H9 (cell line): ENCODE data around the gene SNAPC2. TPM values are rescaled to one million over a fixed set of nuclear protein-coding genes. Genes with fewer than 3 reads are reported as not detected.
"Not testable (repeated sequence)": the region's sequence is repeated elsewhere in the genome, so short reads cannot be mapped to it uniquely, and the experiment has no call there.

Experiments
- DNase-seq: peaks from one replicate; pipeline ENCODE4 v3.0.0-alpha.2; 2017
- H2AFZ ChIP-seq: one replicate; pipeline ENCODE4 v1.6.1; 2013; ENCODE audit warnings: mild to moderate bottlenecking, low read length, control low read depth, moderate library complexity
- H2AK5ac ChIP-seq: 2 replicates; pipeline ENCODE4 v1.6.1; 2013; ENCODE audit warnings: low read length, control low read depth, mixed read lengths; ENCODE audit not compliant: insufficient read length
- H2BK120ac ChIP-seq: one replicate; pipeline ENCODE4 v1.6.1; 2013; ENCODE audit warnings: low read depth, mild to moderate bottlenecking, low read length, control low read depth, inconsistent platforms; ENCODE audit not compliant: poor library complexity, severe bottlenecking
- H2BK12ac ChIP-seq: 2 replicates; pipeline ENCODE4 v1.6.1; 2013; ENCODE audit warnings: low read length, control low read depth, mixed read lengths, low read depth; ENCODE audit not compliant: insufficient read length
- H2BK15ac ChIP-seq: 2 replicates; pipeline ENCODE4 v1.6.1; 2013; ENCODE audit warnings: low read depth, low read length, control low read depth
- H2BK20ac ChIP-seq: one replicate; pipeline ENCODE4 v1.6.1; 2013; ENCODE audit warnings: low read depth, mild to moderate bottlenecking, low read length, control low read depth, inconsistent platforms; ENCODE audit not compliant: poor library complexity, severe bottlenecking
- H2BK5ac ChIP-seq: 2 replicates; pipeline ENCODE4 v1.6.1; 2013; ENCODE audit warnings: low read length, control low read depth, mixed read lengths; ENCODE audit not compliant: insufficient read length
- H3K14ac ChIP-seq: 2 replicates; pipeline ENCODE4 v1.6.1; 2013; ENCODE audit warnings: low read length, control low read depth; ENCODE audit not compliant: insufficient read depth
- H3K18ac ChIP-seq: 2 replicates; pipeline ENCODE4 v1.6.1; 2013; ENCODE audit warnings: low read depth, mild to moderate bottlenecking, mixed read lengths, low read length, control low read depth; ENCODE audit not compliant: insufficient read length
- H3K23ac ChIP-seq: 2 replicates; pipeline ENCODE4 v1.6.1; 2013; ENCODE audit warnings: low read length, control low read depth, mixed read lengths, low read depth; ENCODE audit not compliant: insufficient read length
- H3K23me2 ChIP-seq: 2 replicates; pipeline ENCODE4 v1.6.1; 2013; ENCODE audit warnings: low read depth, mild to moderate bottlenecking, mixed read lengths, low read length, control low read depth; ENCODE audit not compliant: insufficient read length, poor library complexity, severe bottlenecking
- H3K27ac ChIP-seq: 2 replicates; pipeline ENCODE4 v1.5.1; 2013; ENCODE audit warnings: low read length, control low read depth, mixed read lengths, low read depth; ENCODE audit not compliant: insufficient read length
- H3K27me3 ChIP-seq: 2 replicates; pipeline ENCODE4 v1.6.1; 2013; ENCODE audit warnings: low read length, control low read depth, inconsistent platforms; ENCODE audit not compliant: insufficient read depth
- H3K4ac ChIP-seq: 2 replicates; pipeline ENCODE4 v1.6.1; 2013; ENCODE audit warnings: low read depth, mild to moderate bottlenecking, control low read depth, inconsistent platforms, low read length, moderate library complexity
- H3K4me1 ChIP-seq: 2 replicates; pipeline ENCODE4 v1.6.1; 2013; ENCODE audit warnings: low read length, control low read depth, inconsistent platforms; ENCODE audit not compliant: insufficient read depth
- H3K4me2 ChIP-seq: 2 replicates; pipeline ENCODE4 v1.6.1; 2013; ENCODE audit warnings: low read length, control low read depth, mixed read lengths; ENCODE audit not compliant: insufficient read length, insufficient read depth
- H3K56ac ChIP-seq: 2 replicates; pipeline ENCODE4 v1.6.1; 2013; ENCODE audit warnings: low read depth, mild to moderate bottlenecking, mixed read lengths, low read length, control low read depth; ENCODE audit not compliant: insufficient read length
- H3K79me1 ChIP-seq: 2 replicates; pipeline ENCODE4 v1.6.1; 2013; ENCODE audit warnings: low read depth, mild to moderate bottlenecking, moderate library complexity, low read length, control low read depth, inconsistent platforms; ENCODE audit not compliant: insufficient read depth, poor library complexity, severe bottlenecking
- H3K79me2 ChIP-seq: 2 replicates; pipeline ENCODE4 v1.6.1; 2013; ENCODE audit warnings: low read length, control low read depth, inconsistent platforms; ENCODE audit not compliant: insufficient read depth
- H3K9ac ChIP-seq: 2 replicates; pipeline ENCODE4 v1.6.1; 2013; ENCODE audit warnings: low read length, control low read depth, mixed read lengths; ENCODE audit not compliant: insufficient read length; ENCODE audit errors: extremely low read depth
- H3K9me3 ChIP-seq: one replicate; pipeline ENCODE4 v1.6.1; 2013; ENCODE audit warnings: low read depth, low read length, inconsistent platforms; ENCODE audit not compliant: control insufficient read depth
- H3T11ph ChIP-seq: one replicate; pipeline ENCODE4 v1.6.1; 2013; ENCODE audit warnings: mild to moderate bottlenecking, low read length, control low read depth, inconsistent platforms
- H4K20me1 ChIP-seq: one replicate; pipeline ENCODE4 v1.6.1; 2013; ENCODE audit not compliant: control insufficient read depth, insufficient read length, insufficient read depth
- H4K5ac ChIP-seq: 2 replicates; pipeline ENCODE4 v1.6.1; 2013; ENCODE audit warnings: low read depth, mild to moderate bottlenecking, mixed read lengths, low read length, control low read depth; ENCODE audit not compliant: insufficient read length
- H4K8ac ChIP-seq: replicated peaks from 2 replicates; pipeline ENCODE4 v1.6.1; 2013; ENCODE audit warnings: low read length, control low read depth, mixed read lengths, low read depth; ENCODE audit not compliant: insufficient read length
- H4K91ac ChIP-seq: 2 replicates; pipeline ENCODE4 v1.6.1; 2013; ENCODE audit warnings: low read depth, mild to moderate bottlenecking, moderate library complexity, mixed read lengths, low read length, control low read depth; ENCODE audit not compliant: insufficient read length
- H3K27ac Mint-ChIP-seq, 3 experiments: 2 replicates in 2 of 3; 3 replicates in 1 of 3; pipeline ENCODE4 v1.8.0; 2020 to 2021; ENCODE audit warnings: mixed read lengths in 3 of 3, mild to moderate bottlenecking in 1 of 3, moderate library complexity in 1 of 3
- H3K27me3 Mint-ChIP-seq: 2 replicates; pipeline ENCODE4 v1.8.0; 2021; ENCODE audit warnings: low read depth, mild to moderate bottlenecking, moderate library complexity, mixed read lengths
- H3K36me3 Mint-ChIP-seq, 3 experiments: 2 replicates in 2 of 3; 3 replicates in 1 of 3; pipeline ENCODE4 v1.8.0; 2020 to 2021; ENCODE audit warnings: low read depth in 3 of 3, mixed read lengths in 3 of 3; ENCODE audit not compliant: insufficient read depth in 1 of 3
- H3K4me1 Mint-ChIP-seq, 2 experiments: 2 replicates each; pipeline ENCODE4 v1.8.0; 2020; ENCODE audit warnings: mixed read lengths in 2 of 2
- H3K4me3 Mint-ChIP-seq, 2 experiments: 2 replicates in 1 of 2; 3 replicates in 1 of 2; pipeline ENCODE4 v1.8.0; 2020 to 2021; ENCODE audit warnings: mild to moderate bottlenecking in 2 of 2, mixed read lengths in 2 of 2, moderate library complexity in 1 of 2
- H3K9me3 Mint-ChIP-seq, 2 experiments: 2 replicates in 1 of 2; 3 replicates in 1 of 2; pipeline ENCODE4 v1.8.0; 2020; ENCODE audit warnings: mild to moderate bottlenecking in 2 of 2, mixed read lengths in 2 of 2, moderate library complexity in 1 of 2
- WGBS: extraction: QIAGEN DNeasy Blood & Tissue Kit; methylation state at CpG from one replicate; pipeline ENCODE4 v1.1.7; 2013; ENCODE audit warnings: missing lambda C conversion rate, low lambda C conversion rate, mixed read lengths; ENCODE audit not compliant: insufficient read length; ENCODE audit errors: extremely low coverage; 5-methylcytosine and 5-hydroxymethylcytosine counted together
- total RNA-seq: library from RNA; stranded (reverse); gene quantifications from 2 replicates; pipeline ENCODE4 v1.2.1, GENCODE V29; 2021
- TF ChIP-seq, protein P1 (sequence below): fragments of 200-600 bp; sonication (generic); conservative IDR thresholded peaks from 3 replicates; pipeline ENCODE4 v1.8.0; 2021; ENCODE audit warnings: antibody characterized with exemption, mild to moderate bottlenecking

The SNAPC2 gene
- total RNA-seq, 1 experiment from 2014 or later = 17.8 TPM

DNA sequence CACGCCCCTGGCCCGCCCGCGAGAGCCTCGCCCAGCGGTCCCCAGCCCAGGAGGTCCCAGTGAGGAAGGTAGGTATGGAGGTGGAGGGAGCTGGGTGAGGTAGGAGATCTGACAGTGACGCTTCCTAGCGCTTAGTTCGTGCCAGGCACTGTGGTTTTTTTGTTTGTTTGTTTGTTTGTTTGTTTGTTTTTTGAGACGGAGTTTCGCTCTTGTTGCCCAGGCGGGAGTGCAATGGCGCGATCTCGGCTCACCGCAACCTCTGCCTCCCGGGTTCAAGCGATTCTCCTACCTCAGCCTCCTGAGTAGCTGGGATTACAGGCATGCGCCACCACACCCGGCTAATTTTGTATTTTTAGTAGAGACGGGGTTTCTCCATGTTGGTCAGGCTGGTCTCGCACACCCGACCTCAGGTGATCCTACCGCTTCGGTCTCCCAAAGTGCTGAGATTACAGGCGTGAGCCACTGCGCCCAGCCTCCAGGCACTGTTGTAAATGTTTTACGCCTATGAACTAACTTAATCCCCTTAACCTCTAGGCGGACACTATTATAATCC lies 2.0 kb upstream of the SNAPC2 start:
- not testable (repeated sequence) for H2BK20ac ChIP-seq, H4K8ac ChIP-seq, H2BK5ac ChIP-seq, H3K18ac ChIP-seq, H3K14ac ChIP-seq, H3K27ac ChIP-seq, H2AFZ ChIP-seq, H4K20me1 ChIP-seq, H3K27ac Mint-ChIP-seq, H3K79me1 ChIP-seq, H3K56ac ChIP-seq, H3K4me1 ChIP-seq, H4K91ac ChIP-seq, H3K79me2 ChIP-seq, H3K9me3 ChIP-seq, H3T11ph ChIP-seq, H4K5ac ChIP-seq, H3K9ac ChIP-seq, H2BK12ac ChIP-seq, H2BK120ac ChIP-seq, H3K23ac ChIP-seq, H2AK5ac ChIP-seq, H2BK15ac ChIP-seq, H3K9me3 Mint-ChIP-seq, DNase-seq, H3K4ac ChIP-seq
- Mint-ChIP-seq H3K4me3 (peak overlapping the region; percentile 56 to 77), H3K27me3 (peaks cover 55% of the 10 kb centered on the region), H3K4me1 (peaks cover 20 to 27% of the 10 kb centered on the region in 2 experiments), H3K36me3 (peaks cover 7 to 10% (median 9%) of the 10 kb centered on the region in 3 experiments; a peak in 5 of 7 replicates)
- no CpG with 5 or more reads among the region's 29 CpGs for WGBS
- H3K27me3 ChIP-seq = peaks cover 16% of the 10 kb centered on the region; the same call in 1 of the 2 replicates
- peak overlapping the region; percentile 74 for H3K4me2 ChIP-seq
- H3K23me2 ChIP-seq = peaks cover 17% of the 10 kb centered on the region
- TF ChIP-seq, protein P1, sequence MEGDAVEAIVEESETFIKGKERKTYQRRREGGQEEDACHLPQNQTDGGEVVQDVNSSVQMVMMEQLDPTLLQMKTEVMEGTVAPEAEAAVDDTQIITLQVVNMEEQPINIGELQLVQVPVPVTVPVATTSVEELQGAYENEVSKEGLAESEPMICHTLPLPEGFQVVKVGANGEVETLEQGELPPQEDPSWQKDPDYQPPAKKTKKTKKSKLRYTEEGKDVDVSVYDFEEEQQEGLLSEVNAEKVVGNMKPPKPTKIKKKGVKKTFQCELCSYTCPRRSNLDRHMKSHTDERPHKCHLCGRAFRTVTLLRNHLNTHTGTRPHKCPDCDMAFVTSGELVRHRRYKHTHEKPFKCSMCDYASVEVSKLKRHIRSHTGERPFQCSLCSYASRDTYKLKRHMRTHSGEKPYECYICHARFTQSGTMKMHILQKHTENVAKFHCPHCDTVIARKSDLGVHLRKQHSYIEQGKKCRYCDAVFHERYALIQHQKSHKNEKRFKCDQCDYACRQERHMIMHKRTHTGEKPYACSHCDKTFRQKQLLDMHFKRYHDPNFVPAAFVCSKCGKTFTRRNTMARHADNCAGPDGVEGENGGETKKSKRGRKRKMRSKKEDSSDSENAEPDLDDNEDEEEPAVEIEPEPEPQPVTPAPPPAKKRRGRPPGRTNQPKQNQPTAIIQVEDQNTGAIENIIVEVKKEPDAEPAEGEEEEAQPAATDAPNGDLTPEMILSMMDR = peak; percentile 12; the same call in 1 of the 3 replicates
